ENCODE data around the gene PRELP.

GRCh38 chr1:203478231-203478630 is 2.6 kb downstream of the PRELP start:
- TF ChIP-seq PATZ1 (CRISPR knock-in tag; IDR thresholded peaks at IDR 0.05; ENCODE audit: borderline replicate concordance) (no peak), ESRRG (CRISPR knock-in tag; IDR thresholded peaks at IDR 0.05) (no peak), ZFP3 (CRISPR knock-in tag; IDR thresholded peaks at IDR 0.05) (no peak), ARNTL (CRISPR knock-in tag; IDR thresholded peaks at IDR 0.05; ENCODE audit: borderline replicate concordance, low read depth) (no peak), ISL1 (CRISPR knock-in tag; IDR thresholded peaks at IDR 0.05) (no peak), GLIS3 (CRISPR knock-in tag; IDR thresholded peaks at IDR 0.05) (no peak), TOX (CRISPR knock-in tag; IDR thresholded peaks at IDR 0.05; ENCODE audit: borderline replicate concordance) (no peak), ZNF8 (CRISPR knock-in tag; IDR thresholded peaks at IDR 0.05) (no peak), ZC3H10 (CRISPR knock-in tag; IDR thresholded peaks at IDR 0.05) (no peak)
- TF ChIP-seq, protein P1, sequence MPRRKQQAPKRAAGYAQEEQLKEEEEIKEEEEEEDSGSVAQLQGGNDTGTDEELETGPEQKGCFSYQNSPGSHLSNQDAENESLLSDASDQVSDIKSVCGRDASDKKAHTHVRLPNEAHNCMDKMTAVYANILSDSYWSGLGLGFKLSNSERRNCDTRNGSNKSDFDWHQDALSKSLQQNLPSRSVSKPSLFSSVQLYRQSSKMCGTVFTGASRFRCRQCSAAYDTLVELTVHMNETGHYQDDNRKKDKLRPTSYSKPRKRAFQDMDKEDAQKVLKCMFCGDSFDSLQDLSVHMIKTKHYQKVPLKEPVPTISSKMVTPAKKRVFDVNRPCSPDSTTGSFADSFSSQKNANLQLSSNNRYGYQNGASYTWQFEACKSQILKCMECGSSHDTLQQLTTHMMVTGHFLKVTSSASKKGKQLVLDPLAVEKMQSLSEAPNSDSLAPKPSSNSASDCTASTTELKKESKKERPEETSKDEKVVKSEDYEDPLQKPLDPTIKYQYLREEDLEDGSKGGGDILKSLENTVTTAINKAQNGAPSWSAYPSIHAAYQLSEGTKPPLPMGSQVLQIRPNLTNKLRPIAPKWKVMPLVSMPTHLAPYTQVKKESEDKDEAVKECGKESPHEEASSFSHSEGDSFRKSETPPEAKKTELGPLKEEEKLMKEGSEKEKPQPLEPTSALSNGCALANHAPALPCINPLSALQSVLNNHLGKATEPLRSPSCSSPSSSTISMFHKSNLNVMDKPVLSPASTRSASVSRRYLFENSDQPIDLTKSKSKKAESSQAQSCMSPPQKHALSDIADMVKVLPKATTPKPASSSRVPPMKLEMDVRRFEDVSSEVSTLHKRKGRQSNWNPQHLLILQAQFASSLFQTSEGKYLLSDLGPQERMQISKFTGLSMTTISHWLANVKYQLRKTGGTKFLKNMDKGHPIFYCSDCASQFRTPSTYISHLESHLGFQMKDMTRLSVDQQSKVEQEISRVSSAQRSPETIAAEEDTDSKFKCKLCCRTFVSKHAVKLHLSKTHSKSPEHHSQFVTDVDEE (CRISPR knock-in tag; IDR thresholded peaks at IDR 0.05): no peak

Data from SK-N-SH treated with all-trans-retinoic acid at 6 μM for 48 hours (cell line).